DND-41 (cell line): ENCODE measurements around the gene CCDC32.

Source experiments
- ATAC-seq: fragments of 200-7000 bp; cut with Tn5 transposase; 3 replicates; pipeline ENCODE4 v1.9.1; 2021; ENCODE audit warnings: low read depth; ENCODE audit not compliant: insufficient read depth
- DNase-seq: peaks from one replicate; pipeline ENCODE4 v3.0.0-alpha.2; 2020
- H2AFZ ChIP-seq: 2 replicates; pipeline ENCODE4 v1.6.0; 2012; ENCODE audit warnings: low read depth, low read length
- H3K27ac ChIP-seq: 2 replicates; pipeline ENCODE4 v1.5.1; 2012; ENCODE audit warnings: low read length, inconsistent platforms
- H3K27me3 ChIP-seq: fragments of 200-600 bp; sonication (generic); 2 replicates; pipeline ENCODE4 v1.6.0; 2012; ENCODE audit warnings: low read length, mild to moderate bottlenecking, inconsistent platforms; ENCODE audit not compliant: insufficient read depth, poor library complexity
- H3K36me3 ChIP-seq: 2 replicates; pipeline ENCODE4 v1.5.1; 2012; ENCODE audit warnings: low read length, inconsistent platforms; ENCODE audit not compliant: insufficient read depth
- H3K4me1 ChIP-seq: 2 replicates; pipeline ENCODE4 v1.5.1; 2012; ENCODE audit warnings: mild to moderate bottlenecking, low read length; ENCODE audit not compliant: insufficient read depth
- H3K4me2 ChIP-seq: 2 replicates; pipeline ENCODE4 v1.6.0; 2012; ENCODE audit warnings: mild to moderate bottlenecking, moderate library complexity, low read length, inconsistent platforms; ENCODE audit not compliant: insufficient read depth
- H3K4me3 ChIP-seq, 2 experiments: fragments of 200-600 bp in 1 of 2; shearing (Covaris generic) in 1 of 2; 2 replicates each; pipeline ENCODE4 v1.5.1; 2012 to 2016; ENCODE audit warnings: inconsistent platforms in 2 of 2, low read length in 2 of 2, mild to moderate bottlenecking in 2 of 2, low read depth in 1 of 2, moderate library complexity in 1 of 2
- H3K79me2 ChIP-seq: 2 replicates; pipeline ENCODE4 v1.6.0; 2012; ENCODE audit warnings: low read length, inconsistent platforms; ENCODE audit not compliant: insufficient read depth
- H3K9ac ChIP-seq: 2 replicates; pipeline ENCODE4 v1.6.0; 2012; ENCODE audit warnings: low read depth, mild to moderate bottlenecking, inconsistent platforms, low read length, moderate library complexity
- H3K9me3 ChIP-seq: 2 replicates; pipeline ENCODE4 v1.5.1; 2012; ENCODE audit warnings: low read length, moderate library complexity, mild to moderate bottlenecking, inconsistent platforms; ENCODE audit not compliant: insufficient read depth, severe bottlenecking
- H4K20me1 ChIP-seq: 2 replicates; pipeline ENCODE4 v1.6.0; 2012; ENCODE audit warnings: low read length; ENCODE audit not compliant: insufficient read depth
- EZH2 ChIP-seq: IDR thresholded peaks from 3 replicates; pipeline ENCODE4 v1.6.1; 2012; ENCODE audit warnings: borderline replicate concordance, low read depth, mild to moderate bottlenecking, moderate library complexity, low read length, inconsistent platforms; ENCODE audit not compliant: severe bottlenecking
- TF ChIP-seq, protein P1 (sequence below): IDR thresholded peaks from 2 replicates; pipeline ENCODE4 v1.5.1; 2012; ENCODE audit warnings: borderline replicate concordance, low read length, moderate library complexity, mild to moderate bottlenecking; ENCODE audit not compliant: poor library complexity, severe bottlenecking; ENCODE audit errors: extremely low read depth

The CCDC32 gene

DNA sequence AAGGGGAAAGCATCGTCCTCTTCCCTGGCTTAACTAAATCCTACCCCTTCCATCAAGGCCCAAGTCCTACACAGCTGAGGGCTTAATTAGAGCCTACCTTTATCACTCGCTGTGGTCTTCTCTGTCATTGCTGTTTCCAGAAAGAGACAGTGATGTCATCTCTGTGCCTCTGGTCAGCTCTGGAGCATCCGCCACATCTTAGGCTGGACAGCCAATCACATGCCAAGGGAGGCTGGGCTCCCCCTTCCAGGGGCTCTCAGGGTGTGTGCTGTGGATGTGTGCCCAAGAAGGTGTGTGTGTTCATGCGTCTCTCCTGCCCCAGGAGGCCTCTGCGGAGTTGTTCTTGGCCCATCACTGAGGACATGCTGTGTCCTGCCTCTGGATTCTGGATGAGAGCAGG is 51.2 kb downstream of the CCDC32 start:
- no peak overlapping the region for H3K9ac ChIP-seq
- DNase-seq (no peak), ATAC-seq (no peak)
- no peaks in the 10 kb centered on the region for H3K79me2 ChIP-seq
- H3K27me3 ChIP-seq: no peaks in the 10 kb centered on the region
- TF ChIP-seq, protein P1, sequence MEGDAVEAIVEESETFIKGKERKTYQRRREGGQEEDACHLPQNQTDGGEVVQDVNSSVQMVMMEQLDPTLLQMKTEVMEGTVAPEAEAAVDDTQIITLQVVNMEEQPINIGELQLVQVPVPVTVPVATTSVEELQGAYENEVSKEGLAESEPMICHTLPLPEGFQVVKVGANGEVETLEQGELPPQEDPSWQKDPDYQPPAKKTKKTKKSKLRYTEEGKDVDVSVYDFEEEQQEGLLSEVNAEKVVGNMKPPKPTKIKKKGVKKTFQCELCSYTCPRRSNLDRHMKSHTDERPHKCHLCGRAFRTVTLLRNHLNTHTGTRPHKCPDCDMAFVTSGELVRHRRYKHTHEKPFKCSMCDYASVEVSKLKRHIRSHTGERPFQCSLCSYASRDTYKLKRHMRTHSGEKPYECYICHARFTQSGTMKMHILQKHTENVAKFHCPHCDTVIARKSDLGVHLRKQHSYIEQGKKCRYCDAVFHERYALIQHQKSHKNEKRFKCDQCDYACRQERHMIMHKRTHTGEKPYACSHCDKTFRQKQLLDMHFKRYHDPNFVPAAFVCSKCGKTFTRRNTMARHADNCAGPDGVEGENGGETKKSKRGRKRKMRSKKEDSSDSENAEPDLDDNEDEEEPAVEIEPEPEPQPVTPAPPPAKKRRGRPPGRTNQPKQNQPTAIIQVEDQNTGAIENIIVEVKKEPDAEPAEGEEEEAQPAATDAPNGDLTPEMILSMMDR: no peak
- TF ChIP-seq EZH2: no peak
- H3K4me1 ChIP-seq: no peaks in the 10 kb centered on the region
- no peak overlapping the region for H3K4me2 ChIP-seq
- H3K9me3 ChIP-seq: no peaks in the 10 kb centered on the region
- H3K27ac ChIP-seq: no peak overlapping the region
- no peak overlapping the region for H3K4me3 ChIP-seq
- no peaks in the 10 kb centered on the region for H4K20me1 ChIP-seq
- no peaks in the 10 kb centered on the region for H3K36me3 ChIP-seq
- H2AFZ ChIP-seq: no peak overlapping the region

DNA sequence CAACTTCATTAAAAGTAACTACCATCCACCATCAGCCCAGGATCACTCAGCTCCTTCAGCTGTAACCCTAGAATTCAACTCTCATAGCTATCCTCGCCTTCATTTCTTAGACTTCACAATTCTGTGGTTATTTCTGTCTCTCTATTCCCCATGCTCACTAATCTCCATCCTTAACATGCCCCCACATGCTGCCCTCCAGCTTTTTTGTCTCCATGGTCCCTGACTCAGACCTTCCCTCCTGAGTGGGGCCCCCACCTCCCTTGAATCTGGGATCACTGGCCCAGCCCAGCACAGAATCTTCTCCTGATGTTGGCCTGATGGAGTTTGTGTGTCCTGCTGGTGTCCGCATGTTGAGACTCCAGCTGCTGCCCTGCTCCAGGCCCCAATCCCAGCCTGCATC is 52.4 kb downstream of the CCDC32 start:
- H3K4me3 ChIP-seq: no peak overlapping the region
- no peak for TF ChIP-seq EZH2
- TF ChIP-seq, protein P1: no peak
- H3K79me2 ChIP-seq: no peaks in the 10 kb centered on the region
- no peak overlapping the region for H3K9ac ChIP-seq
- H3K27me3 ChIP-seq: no peaks in the 10 kb centered on the region
- ATAC-seq (no peak), DNase-seq (no peak)
- H3K4me2 ChIP-seq: no peak overlapping the region
- H3K4me1 ChIP-seq: peaks cover 1% of the 10 kb centered on the region; the same call in 1 of the 2 replicates
- no peak overlapping the region for H3K27ac ChIP-seq
- H2AFZ ChIP-seq: no peak overlapping the region
- H3K9me3 ChIP-seq: no peaks in the 10 kb centered on the region
- no peaks in the 10 kb centered on the region for H3K36me3 ChIP-seq
- H4K20me1 ChIP-seq: no peaks in the 10 kb centered on the region

DNA sequence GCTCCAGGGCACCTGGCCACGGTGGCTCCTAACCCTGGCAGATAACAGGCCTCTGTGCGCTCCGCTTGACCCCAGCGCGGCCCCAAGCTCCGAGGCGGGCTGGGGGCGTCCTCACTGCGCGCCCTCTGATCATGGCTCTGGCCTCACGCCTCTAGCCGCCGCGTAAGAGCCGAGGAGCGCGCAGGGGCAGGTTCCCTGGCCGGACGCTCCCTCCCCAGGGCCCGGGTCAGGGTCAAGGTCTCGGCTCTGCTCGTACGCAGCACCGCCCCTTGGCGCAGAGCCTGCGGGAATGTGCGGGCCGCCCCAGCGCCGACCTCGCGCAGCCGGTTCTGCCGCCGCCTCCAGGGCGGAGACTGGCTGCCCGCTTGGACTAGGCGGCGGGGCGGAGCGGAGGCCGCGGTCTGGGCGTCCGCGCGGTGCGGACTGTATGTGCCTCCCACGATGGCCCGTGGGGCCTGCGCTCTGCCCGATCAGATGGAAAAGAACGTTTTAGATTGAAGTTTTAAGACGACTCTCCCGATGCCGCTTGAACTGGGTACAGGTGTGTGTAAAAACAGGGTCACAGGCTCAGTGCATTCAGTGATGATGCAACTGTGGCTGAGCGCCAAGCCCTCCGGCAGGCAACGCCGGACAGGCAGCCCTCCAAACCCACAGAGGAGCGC is 53.2 kb downstream of the CCDC32 start:
- DNase-seq (no peak), ATAC-seq (no peak)
- peaks cover 10% of the 10 kb centered on the region for H3K4me1 ChIP-seq
- H3K9ac ChIP-seq: no peak overlapping the region
- H3K27me3 ChIP-seq: no peaks in the 10 kb centered on the region
- H3K9me3 ChIP-seq: no peaks in the 10 kb centered on the region
- H3K4me3 ChIP-seq: no peak overlapping the region
- H3K36me3 ChIP-seq: no peaks in the 10 kb centered on the region
- H3K79me2 ChIP-seq: no peaks in the 10 kb centered on the region
- no peak overlapping the region for H2AFZ ChIP-seq
- no peaks in the 10 kb centered on the region for H4K20me1 ChIP-seq
- no peak overlapping the region for H3K4me2 ChIP-seq
- TF ChIP-seq, protein P1: no peak
- no peak for TF ChIP-seq EZH2
- H3K27ac ChIP-seq: no peak overlapping the region
